ENCODE results near the gene INPP5A.

- TF ChIP-seq CTCF (IDR thresholded peaks at IDR 0.05) (no peak), POLR2A (IDR thresholded peaks at IDR 0.05) (no peak)
Measured at GRCh38 chr10:132545659-132546367, 8.2 kb downstream of the INPP5A start.
